Measurements from ENCODE around the gene IBA57. TPM values are rescaled to one million over a fixed set of nuclear protein-coding genes. Genes with fewer than 3 reads are reported as not detected.

IBA57 gene
- total RNA-seq, 1 donor = 4.3 TPM

- no peak for DNase-seq (ENCODE audit: low read depth)
- no peak for TF ChIP-seq CTCF (IDR thresholded peaks at IDR 0.05; ENCODE audit: insufficient read depth, low read depth, low read length)
Observed at GRCh38 chr1:228123505-228123904, 42.1 kb upstream of the IBA57 start.

GRCh38 chr1:228125185-228125584 is 40.4 kb upstream of the IBA57 start:
- TF ChIP-seq CTCF (IDR thresholded peaks at IDR 0.05; ENCODE audit: insufficient read depth, low read depth, low read length) = no peak
- H3K4me3 ChIP-seq (ENCODE audit: low read depth, low read length) = no peak overlapping the region
- peak; percentile 47 for DNase-seq (ENCODE audit: low read depth)

More at GRCh38 chr1:228123505-228123904, 42.1 kb upstream of the IBA57 start:
- H3K4me3 ChIP-seq (ENCODE audit: low read depth, low read length) = no peak overlapping the region

DNA sequence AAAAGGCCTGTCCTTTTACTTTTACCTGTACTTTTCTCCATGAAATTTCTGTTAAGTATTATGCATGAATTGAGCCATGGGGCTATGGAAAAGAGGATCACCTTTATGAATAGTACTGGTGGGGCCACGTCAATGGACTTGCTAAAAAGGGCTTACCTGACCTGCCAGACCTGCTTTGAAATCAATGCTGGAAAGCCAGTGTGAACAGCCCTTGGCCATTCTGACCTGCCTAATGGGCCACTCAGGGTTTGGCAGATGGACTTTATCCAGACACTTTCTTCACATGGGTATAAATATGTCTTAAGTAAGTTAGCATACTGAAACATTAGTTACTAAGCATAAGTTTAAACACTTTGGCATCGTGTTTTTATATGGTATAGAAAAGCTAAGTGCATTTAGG is 33.8 kb upstream of the IBA57 start:
- no peak for DNase-seq (ENCODE audit: low read depth)
- no peak overlapping the region for H3K4me3 ChIP-seq (ENCODE audit: low read depth, low read length)
- TF ChIP-seq CTCF (IDR thresholded peaks at IDR 0.05; ENCODE audit: insufficient read depth, low read depth, low read length) = no peak

DNA sequence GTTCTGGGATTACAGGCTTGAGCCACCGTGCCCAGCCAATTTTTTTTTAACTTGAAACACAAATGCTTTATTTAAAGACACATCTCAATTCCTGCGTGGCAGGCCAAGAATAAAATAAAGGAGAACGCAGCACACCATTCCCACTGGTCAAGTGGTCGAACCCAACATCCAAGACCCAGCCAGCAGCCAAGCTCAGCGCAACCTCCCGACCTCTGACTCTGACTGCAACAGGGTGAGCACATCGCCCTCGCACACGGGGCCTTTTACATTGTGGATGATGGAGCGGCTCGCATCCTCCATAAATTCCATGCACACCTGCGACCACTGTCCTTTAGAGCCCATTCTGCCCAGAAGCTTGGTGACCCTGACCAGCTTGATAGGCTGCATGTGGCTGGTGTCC is 31.0 kb upstream of the IBA57 start:
- DNase-seq (ENCODE audit: low read depth) = no peak
- no peak for TF ChIP-seq CTCF (IDR thresholded peaks at IDR 0.05; ENCODE audit: insufficient read depth, low read depth, low read length)
- no peak overlapping the region for H3K4me3 ChIP-seq (ENCODE audit: low read depth, low read length)

- no peak for TF ChIP-seq CTCF (IDR thresholded peaks at IDR 0.05; ENCODE audit: insufficient read depth, low read depth, low read length)
- no peak overlapping the region for H3K4me3 ChIP-seq (ENCODE audit: low read depth, low read length)
- peak; percentile 48 for DNase-seq (ENCODE audit: low read depth)
Observed at GRCh38 chr1:228136901-228137300, 28.7 kb upstream of the IBA57 start.

GRCh38 chr1:228139406-228139930 is 26.1 kb upstream of the IBA57 start:
- TF ChIP-seq CTCF (IDR thresholded peaks at IDR 0.05; ENCODE audit: insufficient read depth, low read depth, low read length) = no peak
- no peak for DNase-seq (ENCODE audit: low read depth)

More at GRCh38 chr1:228139406-228139930, 26.1 kb upstream of the IBA57 start:
- H3K4me3 ChIP-seq (ENCODE audit: low read depth, low read length) = peak overlapping the region; percentile 94
